ENCODE measurements around the gene ELAVL1. TPM values are rescaled to one million over a fixed set of nuclear protein-coding genes. Genes with fewer than 3 reads are reported as not detected.

ELAVL1 gene
- total and polyA plus RNA-seq, 2 of the 13 experiments (the other 11 are each of a cell fraction or from before 2014, with no cell fraction given) = 27.9 to 38.4 TPM

- TF ChIP-seq ZNF18 (CRISPR knock-in tag; IDR thresholded peaks at IDR 0.05; ENCODE audit: insufficient replicate concordance) (peak; percentile 24), ZFY (CRISPR knock-in tag; IDR thresholded peaks at IDR 0.05) (peak; percentile 71), UBTF (CRISPR knock-in tag; IDR thresholded peaks at IDR 0.05) (peak; percentile 76), ASH2L (IDR thresholded peaks at IDR 0.05; ENCODE audit: insufficient read length, low read depth, low read length) (no peak), ZNF317 (CRISPR knock-in tag; IDR thresholded peaks at IDR 0.05) (no peak), ZNF597 (CRISPR knock-in tag; IDR thresholded peaks at IDR 0.05) (no peak), ZNF446 (CRISPR knock-in tag; IDR thresholded peaks at IDR 0.05) (0 out of 2 replicates have a peak, but pooled peaks have one; percentile 50), KLF9 (CRISPR knock-in tag; IDR thresholded peaks at IDR 0.05; ENCODE audit: low read depth) (no peak), MLXIP (CRISPR knock-in tag; IDR thresholded peaks at IDR 0.05; ENCODE audit: borderline replicate concordance) (no peak), ZNF20 (CRISPR knock-in tag; IDR thresholded peaks at IDR 0.05) (no peak), HMGXB4 (CRISPR knock-in tag; IDR thresholded peaks at IDR 0.05; ENCODE audit: borderline replicate concordance in 1 of 2, low read depth in 1 of 2) (peak in 1 of 2 experiments; percentile 60; a peak in 1 of 4 replicates), ZNF335 (CRISPR knock-in tag; IDR thresholded peaks at IDR 0.05) (no peak), FOXA3 (CRISPR knock-in tag; IDR thresholded peaks at IDR 0.05) (no peak), THRA (CRISPR knock-in tag; IDR thresholded peaks at IDR 0.05; ENCODE audit: borderline replicate concordance) (0 out of 2 replicates have a peak, but pooled peaks have one; percentile 6)
Measured at GRCh38 chr19:7916103-7916954, 89.1 kb downstream of the ELAVL1 start (continued).
